Cardiac muscle cell (in vitro differentiated cells and primary cell): Measurements from ENCODE around the gene NUTF2. TPM values are rescaled to one million over a fixed set of nuclear protein-coding genes. Genes with fewer than 3 reads are reported as not detected.

ENCODE experiments used
- DNase-seq, 2 donors: peaks; one replicate each; pipeline versions ENCODE4 v3.0.0 to v3.0.0-alpha.2; 2010 to 2017; ENCODE audit warnings: low read depth in 1 of 2, low spot score in 1 of 2
- H3K27ac ChIP-seq: fragments of 200-600 bp; sonication (generic); 2 replicates; pipeline ENCODE4 v1.5.1; 2016
- H3K27me3 ChIP-seq: fragments of 200-600 bp; sonication (generic); 2 replicates; pipeline ENCODE4 v1.6.0; 2016; ENCODE audit warnings: control low read depth
- H3K36me3 ChIP-seq: fragments of 200-600 bp; sonication (generic); 2 replicates; pipeline ENCODE4 v1.5.1; 2016; ENCODE audit warnings: control low read depth
- H3K4me1 ChIP-seq: fragments of 200-600 bp; sonication (generic); 2 replicates; pipeline ENCODE4 v1.8.1; 2017; ENCODE audit warnings: low read depth, mild to moderate bottlenecking, mixed run types
- H3K4me3 ChIP-seq: fragments of 200-600 bp; sonication (generic); 2 replicates; pipeline ENCODE4 v1.5.1; 2016; ENCODE audit warnings: mild to moderate bottlenecking
- H3K9me3 ChIP-seq: fragments of 200-600 bp; sonication (generic); 2 replicates; pipeline ENCODE4 v1.5.1; 2017; ENCODE audit warnings: low read depth, mild to moderate bottlenecking, control low read depth
- polyA plus RNA-seq: library from polyadenylated mRNA; unstranded; fragments of >200 nt; fragmentation: Nextera tagmentation; extraction: Ambion mirVana; gene quantifications from 2 replicates; pipeline ENCODE4 v1.2.1, GENCODE V29; 2016
- total RNA-seq: library from RNA; depleted of rRNA; stranded (reverse); fragments of >200 nt; gene quantifications from 2 replicates; pipeline ENCODE4 v1.2.3, GENCODE V29; 2016
- TF ChIP-seq, protein P1 (sequence below): IDR thresholded peaks from 2 replicates; pipeline ENCODE4 v1.5.1; 2012; ENCODE audit warnings: low read depth, mild to moderate bottlenecking, low read length

Gene NUTF2
- total and polyA plus RNA-seq, 2 experiments from 2014 or later = 77.6 to 235 TPM

DNA sequence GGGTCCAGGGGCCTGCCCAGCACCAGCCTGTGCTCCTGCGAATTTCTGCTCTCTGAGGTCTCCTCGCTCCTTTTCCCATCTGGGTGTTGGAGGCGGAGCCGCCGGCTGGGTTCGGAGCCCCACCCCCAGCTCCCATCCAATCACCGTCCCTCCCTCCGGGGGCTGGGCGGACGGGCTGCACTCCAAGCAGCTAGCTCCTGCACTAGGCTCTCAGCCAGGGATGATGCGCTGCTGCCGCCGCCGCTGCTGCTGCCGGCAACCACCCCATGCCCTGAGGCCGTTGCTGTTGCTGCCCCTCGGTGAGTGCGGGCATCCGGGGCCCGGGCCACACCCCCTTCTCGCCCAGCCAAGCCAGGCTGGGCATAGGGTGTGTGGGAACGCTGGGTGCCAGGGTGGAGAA is 38.0 kb downstream of the NUTF2 start, which contains the start of gene NRN1L:
TSS of gene NRN1L (plus strand) at position 202 of the 400 bp plus-strand sequence. CDS start at position 221, 19 bp downstream.
- Histone ChIP-seq H3K4me3 (no peak within 1 kb of the TSS), H3K9me3 (no peaks in the 10 kb centered on the region), H3K27me3 (no peaks in the 10 kb centered on the region), H3K36me3 (peaks cover 18% of the 10 kb centered on the region), H3K4me1 (no peaks in the 10 kb centered on the region), H3K27ac (no peak within 1 kb of the TSS)
- peak; percentile 90 to 95 for DNase-seq
- TF ChIP-seq, protein P1, sequence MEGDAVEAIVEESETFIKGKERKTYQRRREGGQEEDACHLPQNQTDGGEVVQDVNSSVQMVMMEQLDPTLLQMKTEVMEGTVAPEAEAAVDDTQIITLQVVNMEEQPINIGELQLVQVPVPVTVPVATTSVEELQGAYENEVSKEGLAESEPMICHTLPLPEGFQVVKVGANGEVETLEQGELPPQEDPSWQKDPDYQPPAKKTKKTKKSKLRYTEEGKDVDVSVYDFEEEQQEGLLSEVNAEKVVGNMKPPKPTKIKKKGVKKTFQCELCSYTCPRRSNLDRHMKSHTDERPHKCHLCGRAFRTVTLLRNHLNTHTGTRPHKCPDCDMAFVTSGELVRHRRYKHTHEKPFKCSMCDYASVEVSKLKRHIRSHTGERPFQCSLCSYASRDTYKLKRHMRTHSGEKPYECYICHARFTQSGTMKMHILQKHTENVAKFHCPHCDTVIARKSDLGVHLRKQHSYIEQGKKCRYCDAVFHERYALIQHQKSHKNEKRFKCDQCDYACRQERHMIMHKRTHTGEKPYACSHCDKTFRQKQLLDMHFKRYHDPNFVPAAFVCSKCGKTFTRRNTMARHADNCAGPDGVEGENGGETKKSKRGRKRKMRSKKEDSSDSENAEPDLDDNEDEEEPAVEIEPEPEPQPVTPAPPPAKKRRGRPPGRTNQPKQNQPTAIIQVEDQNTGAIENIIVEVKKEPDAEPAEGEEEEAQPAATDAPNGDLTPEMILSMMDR = no peak

- Histone ChIP-seq H3K4me3 (no peak overlapping the region), H3K9me3 (no peaks in the 10 kb centered on the region), H3K36me3 (peaks cover 11% of the 10 kb centered on the region), H3K27ac (no peak overlapping the region), H3K4me1 (no peaks in the 10 kb centered on the region), H3K27me3 (no peaks in the 10 kb centered on the region)
- DNase-seq = no peak
- TF ChIP-seq, protein P1 = no peak
Observed at GRCh38 chr16:67885545-67885944, 38.8 kb downstream of the NUTF2 start.

DNA sequence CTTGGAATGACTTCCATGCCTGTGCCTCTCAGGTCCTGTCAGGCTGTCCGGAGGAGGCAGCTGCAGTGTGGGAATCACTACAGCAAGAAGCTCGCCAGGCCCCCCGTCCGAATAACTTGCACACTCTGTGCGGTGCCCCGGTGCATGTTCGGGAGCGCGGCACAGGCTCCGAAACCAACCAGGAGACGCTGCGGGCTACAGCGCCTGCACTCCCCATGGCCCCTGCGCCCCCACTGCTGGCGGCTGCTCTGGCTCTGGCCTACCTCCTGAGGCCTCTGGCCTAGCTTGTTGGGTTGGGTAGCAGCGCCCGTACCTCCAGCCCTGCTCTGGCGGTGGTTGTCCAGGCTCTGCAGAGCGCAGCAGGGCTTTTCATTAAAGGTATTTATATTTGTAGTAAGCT is 39.2 kb downstream of the NUTF2 start:
- no peak overlapping the region for H3K27ac ChIP-seq
- H3K4me1 ChIP-seq = no peaks in the 10 kb centered on the region
- H3K9me3 ChIP-seq = no peaks in the 10 kb centered on the region
- no peaks in the 10 kb centered on the region for H3K27me3 ChIP-seq
- peaks cover 7% of the 10 kb centered on the region for H3K36me3 ChIP-seq
- TF ChIP-seq, protein P1 = no peak
- no peak overlapping the region for H3K4me3 ChIP-seq
- no peak for DNase-seq

GRCh38 chr16:67886387-67886786 is 39.7 kb downstream of the NUTF2 start:
- Histone ChIP-seq H3K4me3 (no peak overlapping the region), H3K27me3 (no peaks in the 10 kb centered on the region), H3K4me1 (no peaks in the 10 kb centered on the region), H3K9me3 (no peaks in the 10 kb centered on the region), H3K36me3 (peaks cover 4% of the 10 kb centered on the region), H3K27ac (no peak overlapping the region)
- DNase-seq = no peak
- TF ChIP-seq, protein P1 = no peak

DNA sequence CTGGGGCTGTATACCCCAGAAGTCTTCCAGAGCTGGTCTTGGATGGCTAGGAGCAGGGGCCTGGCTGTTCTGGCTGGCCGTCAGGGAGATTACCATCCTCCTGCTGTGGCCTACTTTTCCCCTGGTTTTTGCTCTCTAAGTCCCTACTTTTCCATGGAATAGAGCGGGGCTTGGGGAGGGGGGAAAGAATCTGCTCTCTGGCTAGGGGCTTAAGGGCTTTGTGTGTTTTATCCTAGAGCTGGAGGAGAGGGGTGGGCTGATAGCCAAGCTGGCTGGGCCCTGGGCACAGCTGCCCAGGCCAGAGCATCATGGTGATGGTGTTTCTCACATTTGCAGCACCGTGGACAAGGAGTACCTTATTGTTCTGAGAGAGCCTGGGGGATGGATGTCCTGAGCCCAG is 41.6 kb downstream of the NUTF2 start:
- no peak overlapping the region for H3K4me3 ChIP-seq
- DNase-seq = no peak
- H3K27ac ChIP-seq = no peak overlapping the region
- H3K27me3 ChIP-seq = no peaks in the 10 kb centered on the region
- no peaks in the 10 kb centered on the region for H3K4me1 ChIP-seq
- H3K9me3 ChIP-seq = no peaks in the 10 kb centered on the region
- H3K36me3 ChIP-seq = no peaks in the 10 kb centered on the region
- TF ChIP-seq, protein P1 = no peak

- H3K4me3 ChIP-seq = peak overlapping the region; percentile 96
- no peak for DNase-seq
- H3K9me3 ChIP-seq = no peaks in the 10 kb centered on the region
- H3K4me1 ChIP-seq = peaks cover 9% of the 10 kb centered on the region
- TF ChIP-seq, protein P1 = no peak
- H3K36me3 ChIP-seq = no peaks in the 10 kb centered on the region
- no peaks in the 10 kb centered on the region for H3K27me3 ChIP-seq
- H3K27ac ChIP-seq = peak overlapping the region; percentile 25
Observed at GRCh38 chr16:67892375-67892774, 45.6 kb downstream of the NUTF2 start.
